HG02970 (cell line): ENCODE measurements around the gene METTL5.
A peak's percentile ranks its signal among the peaks of the same experiment; 100 is the strongest.
"Not testable (repeated sequence)": the region's sequence is repeated elsewhere in the genome, so short reads cannot be mapped to it uniquely, and the experiment has no call there.

ENCODE experiments used
- ATAC-seq: cut with Tn5 transposase; IDR thresholded peaks from one replicate; pipeline ENCODE4 v1.9.1; 2021; ENCODE audit warnings: mild to moderate bottlenecking, moderate library complexity, moderate number of reproducible peaks; ENCODE audit not compliant: unreplicated experiment, low FRiP score

The METTL5 gene

GRCh38 chr2:169838743-169839489 lies 14.2 kb upstream of the METTL5 start:
- ATAC-seq, result no peak

GRCh38 chr2:169834401-169834800 lies 9.7 kb upstream of the METTL5 start:
- ATAC-seq, result no peak

- ATAC-seq, result no peak
These were observed 3.6 kb upstream of the METTL5 start for GRCh38 chr2:169828141-169828811.

- peak; percentile 86 for ATAC-seq
These were observed 2.8 kb upstream of the METTL5 start, which contains the start of gene UBR3 for GRCh38 chr2:169827272-169828140. TSS of gene UBR3 (plus strand) at chr2:169827454. CDS start at chr2:169827508, 54 bp downstream.

- no peak for ATAC-seq
These were observed 721 bp downstream of the METTL5 start for GRCh38 chr2:169823996-169824372.

GRCh38 chr2:169822785-169823392 lies 1.8 kb downstream of the METTL5 start:
- ATAC-seq, result no peak

GRCh38 chr2:169822036-169822435 lies 2.7 kb downstream of the METTL5 start:
- no peak for ATAC-seq

- not testable (repeated sequence) for ATAC-seq
These were observed 4.6 kb downstream of the METTL5 start for GRCh38 chr2:169820101-169820500.

GRCh38 chr2:169819106-169819505 lies 5.6 kb downstream of the METTL5 start:
- no peak for ATAC-seq

GRCh38 chr2:169818241-169818640 lies 6.5 kb downstream of the METTL5 start:
- ATAC-seq, result no peak

- ATAC-seq, result not testable (repeated sequence)
These were observed 7.3 kb downstream of the METTL5 start for GRCh38 chr2:169817369-169817768.

GRCh38 chr2:169816961-169817360 lies 7.7 kb downstream of the METTL5 start:
- not testable (repeated sequence) for ATAC-seq

GRCh38 chr2:169815849-169816248 lies 8.9 kb downstream of the METTL5 start:
- no peak for ATAC-seq

GRCh38 chr2:169808221-169808620 lies 16.5 kb downstream of the METTL5 start:
- ATAC-seq, result no peak

GRCh38 chr2:169806586-169806985 lies 18.1 kb downstream of the METTL5 start:
- no peak for ATAC-seq

GRCh38 chr2:169803480-169803879 lies 21.2 kb downstream of the METTL5 start:
- ATAC-seq, result no peak

- peak; percentile 97 for ATAC-seq
These were observed 25.8 kb downstream of the METTL5 start, which contains the start of gene SSB for GRCh38 chr2:169798718-169799592. TSS of gene SSB (plus strand) at chr2:169798871. CDS start at chr2:169800961, 2,090 bp downstream.

GRCh38 chr2:169798397-169798717 lies 26.3 kb downstream of the METTL5 start:
- no peak for ATAC-seq

- no peak for ATAC-seq
These were observed 27.1 kb downstream of the METTL5 start for GRCh38 chr2:169797601-169798000.

GRCh38 chr2:169796441-169796840 lies 28.3 kb downstream of the METTL5 start:
- ATAC-seq, result no peak
